Mesenteric fat pad (tissue), 1 donor: ENCODE data around the gene TIMM44. TPM values are rescaled to one million over a fixed set of nuclear protein-coding genes. Genes with fewer than 3 reads are reported as not detected.

ENCODE experiments used
- DNase-seq: peaks from one replicate; pipeline ENCODE4 v3.0.0-alpha.2; 2020; ENCODE audit warnings: low spot score
- total RNA-seq: library from RNA; stranded (reverse); fragmentation: NEBNext Ultra II Directional; extraction: Animal tissue kit (Norgen Biotek cat#: 25700); gene quantifications from one replicate; pipeline ENCODE4 v1.2.1, GENCODE V29; 2021
- donor health status: DM: yes; HTN: yes; CAD: no.

Gene TIMM44
- total RNA-seq, 1 donor from 2014 or later = 48.9 TPM

DNA sequence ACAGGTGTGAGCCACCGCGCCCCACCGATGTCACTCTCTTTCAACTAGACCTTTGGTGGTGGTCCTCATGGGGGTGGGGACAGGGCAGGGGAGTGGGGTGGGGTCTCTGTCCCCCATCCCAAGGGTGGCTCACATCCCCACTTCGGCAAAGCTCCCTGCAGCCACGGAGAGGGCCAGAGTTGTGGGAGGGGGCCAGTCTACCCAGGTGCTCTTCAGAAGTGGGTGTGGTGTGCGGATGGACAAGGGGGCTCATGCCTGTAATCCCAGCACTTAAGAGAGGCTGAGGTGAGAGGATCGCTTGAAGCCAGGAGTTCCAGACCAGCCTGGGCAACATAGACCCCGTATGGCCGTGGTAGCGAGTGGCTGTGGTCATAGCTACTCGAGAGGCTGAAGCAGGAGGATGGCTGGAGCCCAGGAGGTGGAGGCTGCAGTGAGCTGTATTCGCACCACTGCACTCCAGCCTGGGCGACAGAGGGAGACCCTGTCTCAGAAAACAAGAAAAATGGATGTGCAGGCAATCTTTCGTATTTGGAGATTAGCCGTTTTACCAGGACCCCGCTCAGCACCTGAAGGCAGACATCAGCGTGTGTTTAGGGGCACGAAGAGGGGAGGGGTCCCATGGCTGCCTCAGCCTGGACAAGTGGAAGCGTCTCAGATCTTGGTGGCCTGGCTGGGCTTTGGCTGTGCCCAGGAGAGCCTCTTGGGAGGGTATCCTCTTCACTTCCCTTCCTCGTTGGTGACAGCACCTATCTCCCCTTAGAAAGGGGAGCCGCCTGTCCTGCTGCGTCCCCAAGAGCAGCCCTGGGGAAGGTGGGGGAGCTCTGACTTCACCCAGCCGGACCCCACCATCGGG lies 28.0 kb downstream of the TIMM44 start:
- no peak for DNase-seq

DNA sequence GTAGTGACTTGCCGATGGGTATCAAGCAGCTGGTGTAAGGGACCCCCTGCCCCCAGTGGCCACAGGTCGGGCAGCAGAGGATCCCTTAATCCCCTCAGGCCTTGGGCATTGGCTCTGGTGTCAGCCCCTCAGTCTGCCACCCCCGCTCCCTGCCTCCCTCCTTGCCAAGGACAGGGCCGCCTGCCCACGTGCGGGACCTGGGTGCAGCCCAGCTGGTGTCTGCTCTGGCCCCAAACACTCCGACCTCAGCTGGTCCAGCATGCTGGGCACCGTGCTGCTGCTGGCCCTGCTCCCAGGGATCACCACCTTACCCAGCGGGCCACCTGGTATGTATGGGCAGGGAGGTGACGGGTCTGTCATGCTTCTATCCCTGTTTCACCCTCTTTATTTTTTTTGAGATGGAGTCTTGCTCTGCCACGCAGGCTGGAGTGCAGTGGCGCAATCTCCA lies 28.8 kb downstream of the TIMM44 start, which contains the start of gene TGFBR3L:
TGFBR3L (plus strand) TSS at position 233 of the 448 bp plus-strand sequence.
- no peak for DNase-seq

DNA sequence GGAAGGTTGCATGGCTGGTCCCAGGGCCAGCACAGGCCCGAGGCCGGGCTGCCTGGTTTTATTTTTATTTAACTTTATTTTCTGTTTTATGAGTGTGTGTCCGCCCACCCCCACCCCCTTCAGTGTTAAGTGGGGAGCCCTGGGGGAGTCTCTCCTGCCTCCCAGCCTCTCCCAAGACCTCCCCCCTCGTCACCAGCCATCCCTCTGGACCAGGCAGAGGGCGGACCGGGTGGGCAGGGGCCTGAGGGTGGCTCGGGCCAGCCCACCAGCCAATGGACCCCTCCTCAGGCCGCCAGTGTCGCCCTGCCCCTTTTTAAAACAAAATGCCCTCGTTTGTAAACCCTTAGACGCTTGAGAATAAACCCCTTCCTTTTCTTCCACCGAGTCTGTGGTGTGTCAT lies 29.4 kb downstream of the TIMM44 start:
- no peak for DNase-seq

DNA sequence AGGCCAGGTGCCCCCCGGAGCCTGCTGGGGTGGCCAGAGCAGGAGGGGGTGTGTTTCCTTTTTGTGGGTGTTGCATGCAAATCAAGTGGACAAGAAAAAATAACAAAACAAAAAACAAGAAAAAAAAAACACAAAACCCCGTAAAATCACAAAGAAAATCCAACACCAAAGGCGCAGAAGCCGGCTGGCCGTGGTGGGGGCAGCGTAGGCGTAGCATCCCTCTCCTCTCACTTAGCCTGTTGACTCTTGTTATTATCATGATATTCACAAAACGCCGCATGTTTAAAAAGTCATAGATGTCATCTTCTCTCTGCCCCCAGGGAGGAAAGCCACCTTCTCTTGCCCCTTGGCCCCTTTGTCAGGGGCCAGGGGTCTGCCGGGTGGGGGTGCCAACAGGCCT lies 29.8 kb downstream of the TIMM44 start:
- DNase-seq = no peak

DNA sequence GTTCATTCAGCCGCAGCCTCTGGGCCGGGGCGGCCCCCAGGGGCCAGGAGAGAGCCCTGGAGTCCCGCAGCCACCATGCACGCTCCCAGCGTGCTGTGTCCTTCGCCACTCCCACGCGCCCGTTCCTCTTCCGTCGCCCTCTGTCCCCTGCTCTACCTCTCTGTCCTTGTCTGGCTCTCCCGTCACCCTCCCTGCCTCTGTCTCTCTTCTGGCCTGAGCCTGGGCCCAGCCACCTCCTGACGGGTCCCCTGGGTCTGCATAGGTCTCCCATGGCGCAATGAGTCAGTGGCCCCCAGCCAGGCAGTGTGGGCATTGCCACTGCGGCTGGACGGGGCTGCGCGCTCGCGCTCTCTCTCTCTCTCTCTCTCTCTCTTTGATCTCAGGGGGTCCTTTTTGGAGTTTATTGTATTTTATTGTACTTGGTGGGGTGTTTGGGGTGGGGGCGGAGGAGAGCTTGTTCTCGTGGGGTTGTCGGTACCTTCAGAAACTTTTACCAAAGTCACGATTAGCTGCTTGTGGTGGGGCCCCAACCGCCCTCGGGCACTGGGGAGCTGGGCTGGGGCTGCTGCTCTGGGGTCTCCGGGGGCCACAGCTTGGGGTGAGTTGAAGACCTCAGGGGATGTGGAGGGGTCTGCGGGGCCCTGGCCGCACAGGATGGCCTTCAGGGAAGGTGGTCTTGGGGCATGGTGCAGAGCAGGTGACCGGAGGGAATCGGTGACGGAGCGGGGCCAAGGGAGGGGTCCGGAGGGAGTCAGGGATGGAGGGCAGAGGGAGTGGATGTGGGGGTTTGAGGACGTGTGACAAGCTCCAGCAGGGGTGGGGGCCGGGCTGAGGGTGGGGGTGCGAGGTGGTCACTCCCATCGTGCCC lies 30.5 kb downstream of the TIMM44 start:
- no peak for DNase-seq

DNA sequence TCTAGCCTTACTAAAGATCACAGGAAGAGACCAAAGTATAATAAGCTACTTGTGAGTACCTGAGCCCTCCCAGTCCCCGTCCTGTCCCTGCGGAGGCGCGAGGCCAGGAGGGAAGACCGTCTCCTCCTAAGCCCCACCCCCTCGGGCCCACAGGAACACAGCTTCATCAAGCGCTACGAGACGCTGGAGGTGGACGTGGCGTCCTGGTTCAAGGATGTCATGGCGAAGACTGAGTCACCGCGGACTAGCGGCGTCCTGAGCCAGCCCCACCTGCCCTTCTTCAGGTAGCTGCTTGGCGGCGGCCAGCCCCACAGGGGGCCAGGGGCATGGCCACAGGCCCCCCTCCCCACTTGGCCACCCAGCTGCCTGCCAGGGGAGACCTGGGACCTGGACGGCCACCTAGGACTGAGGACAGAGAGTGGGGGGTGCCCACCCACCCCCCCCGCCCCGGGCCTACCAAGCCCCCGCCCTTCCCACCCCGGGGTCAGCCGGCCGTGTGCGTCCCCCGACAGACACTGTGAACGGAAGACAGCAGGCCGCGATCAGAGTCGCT lies 31.2 kb downstream of the TIMM44 start:
- DNase-seq = no peak

DNA sequence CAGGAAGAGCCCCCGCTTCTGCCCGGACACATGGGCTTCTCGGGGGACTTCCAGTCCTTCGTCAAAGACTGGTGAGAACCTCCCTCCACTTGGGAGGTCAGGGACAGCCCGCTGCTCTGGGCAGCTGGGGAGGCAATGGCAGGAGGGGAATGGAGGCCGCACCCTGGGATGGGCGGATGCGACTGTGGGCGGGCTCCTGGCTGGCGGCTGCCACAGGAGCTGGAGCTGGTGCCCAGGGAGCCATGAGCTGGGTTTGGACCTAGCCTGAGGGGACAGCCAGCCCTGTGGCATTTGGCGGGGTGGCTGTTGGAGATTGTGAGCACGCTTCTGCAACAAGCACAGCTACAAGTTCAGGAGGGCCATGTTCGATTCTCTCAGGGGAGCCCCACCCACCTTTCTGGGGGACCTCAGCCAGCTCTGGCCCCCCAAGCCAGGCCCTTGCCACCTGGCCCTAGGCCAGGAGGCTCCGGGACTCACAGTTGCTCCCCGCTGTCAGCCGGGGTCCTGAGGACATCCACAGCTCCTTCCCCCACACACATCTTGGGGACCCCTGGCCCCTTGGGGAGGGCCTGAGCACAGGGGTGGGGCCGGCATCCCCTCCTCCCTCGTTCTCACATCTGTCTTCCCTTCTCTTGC lies 31.8 kb downstream of the TIMM44 start:
- DNase-seq = no peak

DNA sequence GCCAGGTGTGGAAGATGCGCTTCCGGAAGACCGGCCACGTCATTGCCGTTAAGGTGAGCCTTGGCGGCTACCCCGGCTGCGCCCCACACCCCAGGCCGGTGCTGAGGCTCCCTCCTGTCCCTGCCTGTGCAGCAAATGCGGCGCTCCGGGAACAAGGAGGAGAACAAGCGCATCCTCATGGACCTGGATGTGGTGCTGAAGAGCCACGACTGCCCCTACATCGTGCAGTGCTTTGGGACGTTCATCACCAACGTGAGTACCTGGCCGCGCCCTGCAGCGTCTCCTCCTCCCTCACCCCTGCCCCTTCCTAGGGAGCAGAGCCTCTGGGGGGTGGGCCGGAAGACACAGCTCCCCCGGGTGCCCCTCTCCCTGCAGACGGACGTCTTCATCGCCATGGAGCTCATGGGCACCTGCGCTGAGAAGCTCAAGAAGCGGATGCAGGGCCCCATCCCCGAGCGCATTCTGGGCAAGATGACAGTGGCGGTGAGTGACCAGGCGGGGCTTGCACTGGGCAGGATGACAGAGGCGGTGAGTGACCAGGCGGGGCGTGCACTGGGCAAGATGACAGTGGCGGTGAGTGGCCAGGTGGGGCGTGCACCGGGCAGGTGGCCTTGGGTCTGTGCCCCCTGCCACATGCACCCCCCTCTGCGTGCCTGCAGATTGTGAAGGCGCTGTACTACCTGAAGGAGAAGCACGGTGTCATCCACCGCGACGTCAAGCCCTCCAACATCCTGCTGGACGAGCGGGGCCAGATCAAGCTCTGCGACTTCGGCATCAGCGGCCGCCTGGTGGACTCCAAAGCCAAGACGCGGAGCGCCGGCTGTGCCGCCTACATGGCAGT lies 32.9 kb downstream of the TIMM44 start:
- DNase-seq = no peak

DNA sequence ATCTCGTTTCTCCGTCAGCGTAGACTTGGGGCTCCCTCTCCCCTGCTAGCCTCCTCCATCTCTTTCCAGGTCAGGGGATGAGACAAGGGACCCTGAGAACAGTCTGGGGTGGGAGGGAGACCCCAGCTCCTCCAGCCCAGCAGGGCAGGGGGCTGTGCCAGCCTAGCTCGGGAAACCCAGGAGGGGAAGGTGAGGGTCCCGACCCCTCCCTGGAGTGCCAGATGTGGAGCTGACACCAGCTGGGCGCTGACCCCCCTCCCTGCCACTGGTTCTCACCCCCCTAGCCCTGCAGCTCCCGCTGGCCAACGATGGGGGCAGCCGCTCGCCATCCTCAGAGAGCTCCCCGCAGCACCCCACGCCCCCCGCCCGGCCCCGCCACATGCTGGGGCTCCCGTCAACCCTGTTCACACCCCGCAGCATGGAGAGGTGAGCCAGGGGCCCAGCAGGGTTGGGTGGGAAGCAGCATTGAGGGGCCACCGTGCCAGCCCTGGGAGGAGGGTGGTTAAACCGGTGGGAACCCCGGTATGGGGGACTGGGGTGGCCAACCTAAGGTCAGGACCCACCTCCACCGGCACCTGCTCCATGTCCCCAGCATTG lies 33.9 kb downstream of the TIMM44 start:
- DNase-seq = no peak

DNA sequence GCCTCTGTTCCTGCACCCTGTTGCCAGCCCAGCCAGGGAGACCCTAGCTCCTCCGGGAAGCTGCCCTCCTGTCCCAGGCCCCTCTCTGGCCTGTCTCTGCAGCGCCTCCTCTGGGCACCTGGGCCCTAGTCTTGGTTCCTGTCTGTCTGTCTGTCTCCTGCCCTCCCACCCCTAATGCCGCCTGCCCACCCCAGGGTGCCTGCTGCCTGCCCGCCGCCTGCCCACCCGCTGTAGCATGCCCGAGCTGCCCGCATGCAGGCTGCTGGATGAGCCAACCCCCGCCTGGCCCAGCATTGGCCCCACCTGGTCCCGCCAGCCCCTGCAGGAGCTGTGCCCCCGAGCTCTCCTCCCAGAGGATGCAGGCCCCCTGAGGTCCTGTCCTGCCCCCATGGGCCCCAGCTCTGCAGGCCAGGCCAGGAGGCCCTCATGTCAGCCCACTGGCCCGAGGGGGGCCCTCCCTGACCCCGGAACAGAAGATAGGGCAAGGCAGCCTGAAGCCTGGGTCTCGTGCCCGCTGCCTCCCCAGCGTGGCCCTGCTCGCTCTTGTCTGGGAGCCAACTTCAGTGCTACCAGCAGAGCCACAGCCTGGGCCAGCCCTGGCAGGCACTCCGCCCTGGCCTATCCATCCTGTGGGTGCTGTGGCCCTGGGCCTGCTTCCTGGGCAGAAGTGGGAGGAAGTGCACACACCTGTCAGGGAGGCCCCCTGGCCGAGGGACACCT lies 34.6 kb downstream of the TIMM44 start:
- no peak for DNase-seq

DNA sequence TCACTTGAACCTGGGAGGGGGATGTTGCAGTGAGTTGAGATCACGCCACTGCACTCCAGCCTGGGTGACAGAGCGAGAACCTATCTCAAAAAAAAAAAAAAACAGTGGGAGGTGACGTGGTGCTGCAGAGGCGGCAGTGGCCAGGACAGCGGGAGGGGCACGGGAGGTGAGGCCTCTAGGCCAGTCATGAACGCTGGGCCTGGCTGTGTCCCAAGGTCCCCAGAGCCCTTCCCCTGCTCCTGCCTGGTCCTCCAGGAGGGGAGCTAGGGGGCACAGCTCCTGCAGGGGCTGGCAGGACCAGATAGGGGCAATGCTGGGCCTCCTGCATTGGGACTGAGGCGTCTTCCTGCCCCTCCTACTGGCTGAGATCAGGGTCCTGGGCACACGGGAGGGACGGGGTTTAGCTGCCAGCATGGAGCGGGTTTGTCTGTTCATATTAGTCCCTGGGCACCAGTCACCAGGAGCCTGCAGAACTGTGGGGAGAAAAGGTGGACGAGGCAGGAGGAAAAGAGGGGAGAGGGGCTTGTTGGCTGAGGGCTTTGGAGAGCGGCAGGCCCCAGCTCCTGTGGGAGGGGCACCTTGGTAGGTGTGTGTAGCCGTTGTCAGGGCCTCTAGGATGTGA lies 35.3 kb downstream of the TIMM44 start:
- DNase-seq = no peak

DNA sequence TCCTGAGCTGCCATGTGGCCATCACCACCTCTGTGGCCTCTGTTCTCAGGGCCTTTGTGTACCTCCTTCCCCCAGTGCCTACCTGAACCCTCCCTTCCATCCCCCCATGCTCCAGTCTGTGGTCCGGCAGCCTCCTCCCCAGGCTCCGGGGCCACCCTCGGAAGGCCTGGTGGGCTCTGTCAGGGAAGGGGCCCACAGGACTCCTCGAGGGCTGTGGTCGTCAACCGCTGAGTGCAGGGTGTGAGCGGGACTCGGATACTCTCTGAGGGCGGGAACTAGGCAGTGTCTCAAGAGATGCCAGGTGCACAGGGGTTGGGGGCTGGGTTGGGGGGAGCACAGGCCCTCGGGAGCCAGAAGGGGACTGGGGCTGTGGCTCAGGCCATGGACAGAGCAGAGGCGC lies 35.9 kb downstream of the TIMM44 start:
- DNase-seq = no peak

DNA sequence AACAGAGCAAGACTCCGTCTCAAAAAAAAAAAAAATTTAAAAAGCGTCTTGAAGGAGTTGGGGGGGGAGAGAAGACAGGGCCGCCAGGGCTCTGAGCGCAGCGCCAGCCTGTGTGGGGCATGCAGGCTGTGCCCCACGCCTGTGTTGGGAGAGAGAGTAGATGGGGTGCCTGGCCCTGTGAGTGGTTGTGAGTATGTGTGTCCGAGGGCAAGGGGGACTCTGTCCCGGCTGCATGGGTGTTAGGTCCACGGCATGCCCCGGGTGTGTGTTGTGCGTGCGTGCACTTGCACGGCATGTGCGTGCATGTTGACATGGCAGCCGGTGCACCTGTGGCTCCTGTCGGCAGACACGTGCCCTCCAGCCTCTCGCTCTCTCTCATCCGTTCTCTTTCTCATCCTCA lies 36.3 kb downstream of the TIMM44 start:
- DNase-seq = no peak

DNA sequence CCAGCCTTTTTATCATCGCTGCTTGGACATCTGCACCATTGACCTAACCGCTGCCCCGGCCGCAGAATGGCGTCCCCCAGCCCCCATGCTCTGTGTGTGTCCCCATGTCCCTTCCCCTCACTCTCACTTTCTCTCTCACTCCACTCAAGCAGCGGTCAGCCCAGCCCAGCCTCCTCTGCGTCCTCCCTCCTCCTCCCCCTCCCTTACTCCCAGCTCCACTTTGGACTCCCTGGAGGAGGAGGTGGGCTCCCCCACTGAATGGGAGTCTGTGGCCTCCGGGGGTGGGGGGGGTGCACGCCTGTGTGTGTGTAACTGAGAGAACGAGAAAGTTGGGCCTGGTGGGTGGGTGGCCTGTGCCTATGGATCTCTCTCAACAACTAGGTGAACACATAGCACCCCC lies 37.6 kb downstream of the TIMM44 start:
- DNase-seq = no peak

DNA sequence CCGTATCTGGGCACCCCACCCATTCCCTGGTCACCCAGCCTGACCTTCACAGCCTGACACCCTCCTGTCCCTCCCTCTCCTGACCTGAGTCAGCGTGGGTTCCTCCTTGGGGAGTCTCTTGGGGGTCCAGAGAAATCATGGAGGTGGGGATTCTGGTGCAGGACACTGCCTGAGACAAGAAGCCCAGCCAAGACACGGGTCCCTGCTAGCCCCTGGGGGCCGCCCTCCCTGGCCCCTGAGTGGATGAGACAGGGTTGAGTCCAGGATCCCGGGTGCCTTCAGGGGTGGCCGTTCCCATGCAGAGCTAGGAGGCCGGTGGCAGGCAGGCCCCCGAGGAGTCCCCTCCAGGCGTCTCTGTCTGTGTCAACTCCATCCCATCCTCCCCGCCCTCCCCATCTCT lies 38.2 kb downstream of the TIMM44 start:
- no peak for DNase-seq

DNA sequence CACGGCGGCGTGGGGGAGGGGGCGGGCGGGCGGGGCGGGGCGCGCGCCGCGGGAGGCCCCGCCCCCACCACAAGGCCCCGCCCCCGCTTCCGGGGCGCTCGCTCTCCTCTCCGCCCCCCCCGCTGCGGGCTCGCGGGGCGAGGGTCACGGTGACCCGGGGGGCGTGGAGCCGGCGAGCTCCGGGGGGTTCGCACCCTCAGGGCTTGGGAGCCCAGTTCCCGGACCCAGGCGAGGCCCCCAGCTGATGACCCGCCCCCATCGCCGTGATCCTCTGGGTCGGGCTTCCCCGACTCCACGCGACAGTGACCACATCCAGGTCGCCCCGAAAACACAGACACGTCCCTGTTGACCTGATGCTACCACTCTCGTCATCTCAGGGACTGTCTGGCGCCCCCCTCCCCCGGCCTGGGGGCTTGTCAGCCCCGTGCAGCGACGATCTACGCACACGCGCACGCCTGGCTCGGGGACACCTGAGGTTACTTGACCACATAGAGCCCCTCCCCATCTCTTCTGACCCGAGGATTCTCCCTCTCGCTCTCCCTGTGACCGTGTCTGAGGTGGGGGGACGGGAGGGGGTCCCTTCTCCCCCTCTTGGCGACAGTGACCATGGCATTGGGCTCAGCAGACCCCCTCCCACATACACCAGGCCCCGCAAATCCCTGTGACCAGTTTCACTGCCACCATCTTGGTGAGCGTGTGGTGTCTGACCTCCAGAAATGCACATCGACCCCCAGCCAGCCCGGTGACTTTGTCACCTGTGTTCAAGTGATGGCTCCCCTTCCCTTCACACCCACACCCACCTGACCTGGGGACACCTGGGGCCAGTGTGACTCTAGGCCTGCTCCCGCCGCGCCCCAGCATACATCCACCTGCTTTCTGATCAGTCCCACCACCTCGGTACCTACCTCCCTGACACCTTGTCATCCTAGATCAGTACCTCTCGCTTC lies 39.1 kb downstream of the TIMM44 start:
- no peak for DNase-seq

DNA sequence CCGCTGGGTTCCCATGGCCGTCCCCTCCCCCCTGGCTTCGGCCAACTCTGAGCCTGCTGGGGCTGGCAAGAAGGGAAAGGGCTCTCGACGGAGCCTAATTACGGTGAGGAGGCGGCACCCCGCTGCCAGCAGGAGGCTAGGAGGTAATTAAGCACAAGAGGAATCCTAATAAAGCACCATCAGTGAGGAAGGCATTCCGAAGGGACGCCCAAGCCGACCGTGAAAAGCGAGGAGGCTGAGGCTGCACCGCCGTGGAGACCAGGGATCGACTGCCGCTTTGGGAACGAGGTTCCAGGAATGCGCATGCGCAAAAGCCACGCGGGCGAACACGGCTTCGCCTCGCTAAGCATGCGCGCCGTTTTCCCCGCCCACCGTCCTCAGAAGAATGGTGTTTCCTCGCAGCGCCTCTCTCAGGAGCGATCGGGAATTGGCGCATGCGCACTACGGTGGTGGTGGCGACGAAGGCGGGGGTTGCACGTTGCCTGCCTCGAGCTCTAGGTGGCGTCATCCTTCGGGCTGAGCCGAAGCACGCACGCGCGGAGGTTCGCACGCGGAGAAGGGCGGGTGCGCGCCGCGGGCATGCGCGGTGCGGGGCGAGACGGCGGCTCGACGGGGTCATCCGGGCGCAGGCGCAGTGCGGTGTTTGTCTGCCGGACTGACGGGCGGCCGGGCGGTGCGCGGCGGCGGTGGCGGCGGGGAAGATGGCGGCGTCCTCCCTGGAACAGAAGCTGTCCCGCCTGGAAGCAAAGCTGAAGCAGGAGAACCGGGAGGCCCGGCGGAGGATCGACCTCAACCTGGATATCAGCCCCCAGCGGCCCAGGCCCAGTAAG lies 40.0 kb downstream of the TIMM44 start, which contains the start of gene MAP2K7:
MAP2K7 (plus strand) TSS at position 634 of the 830 bp plus-strand sequence; CDS start at position 702, 68 bp downstream.
- DNase-seq = peak; percentile 100
